PC-9 (cell line): Measurements from ENCODE around the gene DNAL4. TPM values are rescaled to one million over a fixed set of nuclear protein-coding genes. Genes with fewer than 3 reads are reported as not detected.

ENCODE experiments used
- BruUV-seq: library from RNA; stranded (reverse); fragments of 400-500 nt; replicated peaks from 2 replicates; lab custom pipeline; 2021; lab: Mats Ljungman, UMichigan
- CTCF ChIA-PET: fragments of 300-600 bp; sonication (Branson Sonifier 250); formaldehyde crosslinking; loops from one replicate; lab custom pipeline; 2022; ENCODE audit warnings: antibody characterized with exemption; lab: Charles Lee
- POLR2A ChIA-PET: fragments of 300-600 bp; sonication (Branson Sonifier 250); formaldehyde crosslinking; loops from one replicate; lab custom pipeline; 2022; ENCODE audit warnings: antibody characterized with exemption; ENCODE audit not compliant: unreplicated experiment; lab: Charles Lee
- DNase-seq, 2 experiments: peaks; one replicate each; pipeline versions ENCODE4 v3.0.0 to v3.0.0-alpha.2; 2015 to 2022; ENCODE audit warnings: mixed read lengths in 1 of 2
- H2AFZ ChIP-seq: fragments of 200-600 bp; sonication (generic); 2 replicates; pipeline ENCODE4 v1.8.1; 2017; ENCODE audit warnings: antibody characterized with exemption
- H3F3A ChIP-seq: fragments of 200-600 bp; sonication (generic); 2 replicates; pipeline ENCODE4 v1.8.1; 2017; ENCODE audit warnings: antibody characterized with exemption, mild to moderate bottlenecking, low read depth; ENCODE audit not compliant: insufficient read depth
- H3K27ac ChIP-seq: fragments of 200-600 bp; sonication (generic); 2 replicates; pipeline ENCODE4 v1.6.1; 2016; ENCODE audit warnings: mixed run types
- H3K27me3 ChIP-seq: fragments of 200-600 bp; sonication (generic); 2 replicates; pipeline ENCODE4 v1.6.1; 2016; ENCODE audit warnings: low read depth, mixed run types; ENCODE audit not compliant: insufficient read depth
- H3K36me3 ChIP-seq: fragments of 200-600 bp; sonication (generic); 2 replicates; pipeline ENCODE4 v1.6.1; 2016; ENCODE audit warnings: low read depth, mixed run types
- H3K4me1 ChIP-seq: fragments of 200-600 bp; sonication (generic); replicated peaks from 2 replicates; pipeline ENCODE4 v1.6.1; 2016; ENCODE audit warnings: mixed run types; ENCODE audit not compliant: insufficient read depth
- H3K4me2 ChIP-seq: fragments of 200-600 bp; sonication (generic); 2 replicates; pipeline ENCODE4 v1.6.1; 2017; ENCODE audit warnings: mixed run types
- H3K4me3 ChIP-seq: fragments of 200-600 bp; sonication (generic); 2 replicates; pipeline ENCODE4 v1.6.1; 2016; ENCODE audit warnings: mixed run types
- H3K79me2 ChIP-seq: fragments of 200-600 bp; sonication (generic); 2 replicates; pipeline ENCODE4 v1.6.1; 2017; ENCODE audit warnings: low read depth, mixed run types
- H3K9me2 ChIP-seq: fragments of 200-600 bp; sonication (generic); 2 replicates; pipeline ENCODE4 v1.8.1; 2017; ENCODE audit warnings: mild to moderate bottlenecking; ENCODE audit not compliant: insufficient read depth
- H3K9me3 ChIP-seq: fragments of 200-600 bp; sonication (generic); 2 replicates; pipeline ENCODE4 v1.8.1; 2016; ENCODE audit warnings: low read depth; ENCODE audit not compliant: insufficient read depth
- H4K20me1 ChIP-seq: fragments of 200-600 bp; sonication (generic); 2 replicates; pipeline ENCODE4 v1.8.1; 2017; ENCODE audit not compliant: insufficient read depth
- EZH2 ChIP-seq: fragments of 200-600 bp; sonication (generic); IDR thresholded peaks from 2 replicates; pipeline ENCODE4 v1.8.0; 2017; ENCODE audit warnings: antibody characterized with exemption, low read depth
- intact Hi-C: fragments of 100-400 bp; cut with micrococcal nuclease; formaldehyde crosslinking; loops from one replicate; pipeline ENCODE4 v1.10.0; 2022; ENCODE audit not compliant: unreplicated experiment
- total RNA-seq: library from RNA; stranded (reverse); gene quantifications from 2 replicates; pipeline ENCODE4 v1.2.3, GENCODE V29; 2021
- TF ChIP-seq, protein P1 (sequence below): fragments of 200-600 bp; sonication (generic); conservative IDR thresholded peaks from 2 replicates; pipeline ENCODE4 v1.6.1; 2017; ENCODE audit warnings: mixed run types, antibody characterized with exemption, mild to moderate bottlenecking, moderate library complexity

The DNAL4 gene
- total RNA-seq, 1 experiment from 2014 or later, result 50.3 TPM

DNA sequence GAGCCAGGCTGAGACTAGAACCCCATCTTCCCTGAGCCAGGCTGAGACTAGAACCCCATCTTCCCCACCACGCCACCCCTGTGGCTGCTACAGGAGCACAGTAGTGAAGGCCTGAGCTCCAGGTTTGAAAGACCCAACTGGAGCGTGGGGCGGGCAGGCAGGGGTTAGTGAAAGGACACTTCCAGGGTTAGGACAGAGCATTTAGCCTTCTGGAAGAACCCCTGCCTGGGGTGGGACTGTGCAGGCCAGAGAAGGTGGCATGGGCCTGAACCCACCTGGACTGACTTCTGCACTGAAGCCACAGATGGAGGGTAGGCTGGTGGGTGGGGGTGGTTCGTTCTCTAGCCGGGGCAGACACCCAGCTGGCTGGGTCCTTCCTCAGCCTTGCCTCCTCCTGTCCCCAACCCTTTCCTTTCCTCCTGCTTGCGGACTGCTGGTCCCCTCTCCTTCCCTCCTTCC, 62.2 kb downstream of the DNAL4 start:
- POLR2A ChIA-PET, result no interaction called here
- DNase-seq, result no peak
- Histone ChIP-seq H3K79me2 (no peaks in the 10 kb centered on the region), H2AFZ (no peak overlapping the region), H3K9me3 (no peaks in the 10 kb centered on the region), H3F3A (peaks cover 47% of the 10 kb centered on the region), H3K4me2 (no peak overlapping the region), H3K4me1 (peaks cover 7% of the 10 kb centered on the region; the same call in 1 of the 2 replicates), H3K4me3 (no peak overlapping the region), H3K27ac (no peak overlapping the region), H3K27me3 (no peaks in the 10 kb centered on the region), H3K9me2 (no peaks in the 10 kb centered on the region), H3K36me3 (peaks cover 52% of the 10 kb centered on the region), H4K20me1 (peaks cover 32% of the 10 kb centered on the region)
- intact Hi-C loops, result no loop called here
- TF ChIP-seq, protein P1, sequence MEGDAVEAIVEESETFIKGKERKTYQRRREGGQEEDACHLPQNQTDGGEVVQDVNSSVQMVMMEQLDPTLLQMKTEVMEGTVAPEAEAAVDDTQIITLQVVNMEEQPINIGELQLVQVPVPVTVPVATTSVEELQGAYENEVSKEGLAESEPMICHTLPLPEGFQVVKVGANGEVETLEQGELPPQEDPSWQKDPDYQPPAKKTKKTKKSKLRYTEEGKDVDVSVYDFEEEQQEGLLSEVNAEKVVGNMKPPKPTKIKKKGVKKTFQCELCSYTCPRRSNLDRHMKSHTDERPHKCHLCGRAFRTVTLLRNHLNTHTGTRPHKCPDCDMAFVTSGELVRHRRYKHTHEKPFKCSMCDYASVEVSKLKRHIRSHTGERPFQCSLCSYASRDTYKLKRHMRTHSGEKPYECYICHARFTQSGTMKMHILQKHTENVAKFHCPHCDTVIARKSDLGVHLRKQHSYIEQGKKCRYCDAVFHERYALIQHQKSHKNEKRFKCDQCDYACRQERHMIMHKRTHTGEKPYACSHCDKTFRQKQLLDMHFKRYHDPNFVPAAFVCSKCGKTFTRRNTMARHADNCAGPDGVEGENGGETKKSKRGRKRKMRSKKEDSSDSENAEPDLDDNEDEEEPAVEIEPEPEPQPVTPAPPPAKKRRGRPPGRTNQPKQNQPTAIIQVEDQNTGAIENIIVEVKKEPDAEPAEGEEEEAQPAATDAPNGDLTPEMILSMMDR, result no peak
- no peak for TF ChIP-seq EZH2
- no TSS peak for BruUV-seq
- CTCF ChIA-PET, result no interaction called here

- TF ChIP-seq, protein P1, result no peak
- TF ChIP-seq EZH2, result no peak
- DNase-seq, result no peak
- Histone ChIP-seq H3K27ac (no peak overlapping the region), H3K4me2 (no peak overlapping the region), H3K27me3 (no peaks in the 10 kb centered on the region), H3K79me2 (no peaks in the 10 kb centered on the region), H3F3A (peaks cover 46% of the 10 kb centered on the region), H3K4me1 (peaks cover 7% of the 10 kb centered on the region; the same call in 1 of the 2 replicates), H3K36me3 (peaks cover 55% of the 10 kb centered on the region), H3K4me3 (no peak overlapping the region), H3K9me3 (no peaks in the 10 kb centered on the region), H3K9me2 (no peaks in the 10 kb centered on the region), H2AFZ (no peak overlapping the region), H4K20me1 (peaks cover 32% of the 10 kb centered on the region)
- CTCF ChIA-PET, result no interaction called here
- POLR2A ChIA-PET, result no interaction called here
- intact Hi-C loops, result no loop called here
- BruUV-seq, result no TSS peak
These were observed 63.5 kb downstream of the DNAL4 start for GRCh38 chr22:38730411-38730871.

- H3K9me3 ChIP-seq, result no peaks in the 10 kb centered on the region
- H3K9me2 ChIP-seq, result no peaks in the 10 kb centered on the region
- peaks cover 46% of the 10 kb centered on the region for H3F3A ChIP-seq
- intact Hi-C loops, result no loop called here
- H3K36me3 ChIP-seq, result peaks cover 55% of the 10 kb centered on the region
- no peaks in the 10 kb centered on the region for H3K27me3 ChIP-seq
- POLR2A ChIA-PET, result interaction anchor here (0.6 kb wide), 1 partner anchor 24 kb away, joined by 14 read pairs; the partner anchor contains the start of gene GTPBP1
- no peak overlapping the region for H2AFZ ChIP-seq
- peaks cover 29% of the 10 kb centered on the region for H4K20me1 ChIP-seq
- BruUV-seq, result no TSS peak
- no peak for TF ChIP-seq EZH2
- TF ChIP-seq, protein P1, result no peak
- CTCF ChIA-PET, result no interaction called here
- H3K27ac ChIP-seq, result no peak overlapping the region
- no peak for DNase-seq
- H3K4me2 ChIP-seq, result no peak overlapping the region
- no peaks in the 10 kb centered on the region for H3K79me2 ChIP-seq
- peaks cover 7% of the 10 kb centered on the region; the same call in 1 of the 2 replicates for H3K4me1 ChIP-seq
- no peak overlapping the region for H3K4me3 ChIP-seq
These were observed 64.0 kb downstream of the DNAL4 start for GRCh38 chr22:38729946-38730345.
